ENCODE data around the gene LCLAT1. TPM values are rescaled to one million over a fixed set of nuclear protein-coding genes. Genes with fewer than 3 reads are reported as not detected.

LCLAT1 gene
- polyA plus RNA-seq, 2 of the 4 experiments (the other 2 are of a cell fraction) = 19.5 to 71.0 TPM

- Histone ChIP-seq H3K9me3 (no peaks in the 10 kb centered on the region), H3K27ac (0 out of 6 replicates have a peak overlapping the region, but pooled peaks of 1 of the 2 experiments have one; percentile 0), H3K4me1 (peaks cover 18% of the 10 kb centered on the region), H3K4me2 (0 out of 3 replicates have a peak overlapping the region, but pooled peaks have one; percentile 3), H3K4me3 (no peak overlapping the region)
- ChIA-PET POLR2A (interaction anchor here (1.0 kb wide), 1 partner anchor 49 kb away, joined by 3 read pairs; the partner anchor contains the start of gene LCLAT1), CTCF (no interaction called here)
- no peak for FAIRE-seq
- no peak for DNase-seq (ENCODE audit: low read depth in 1 of 2, low spot score in 1 of 2)
- WGBS (ENCODE audit: missing lambda C conversion rate) = 79% methylated on average over 4 of the region's 4 CpGs
- ATAC-seq = peak; percentile 42 to 48; a peak in 3 of 6 replicates
- TF ChIP-seq NPAS2 (CRISPR knock-in tag; IDR thresholded peaks at IDR 0.05; ENCODE audit: borderline replicate concordance) (no peak), REST (IDR thresholded peaks at IDR 0.05) (no peak), MAZ (IDR thresholded peaks at IDR 0.05; ENCODE audit: borderline replicate concordance, low read depth, low read length) (no peak), MYC (IDR thresholded peaks at IDR 0.05; ENCODE audit: borderline replicate concordance, low read length) (no peak), FOSL2 (IDR thresholded peaks at IDR 0.05) (no peak), FOSL2 (CRISPR knock-in tag; IDR thresholded peaks at IDR 0.05) (peak; percentile 59)
Measured at GRCh38 chr2:30398084-30398873, 48.8 kb upstream of the LCLAT1 start.

GRCh38 chr2:30400151-30400954 lies 46.7 kb upstream of the LCLAT1 start:
- DNase-seq (ENCODE audit: low read depth in 1 of 2, low spot score in 1 of 2) (no peak), FAIRE-seq (no peak), ATAC-seq (no peak)
- CTCF ChIA-PET = interaction anchor here (0.7 to 1.7 kb wide), 6 partner anchors 9 to 311 kb away, joined by 3 to 6 read pairs (median 4); no protein-coding TSS in a partner anchor
- Histone ChIP-seq H3K4me1 (peaks cover 18% of the 10 kb centered on the region), H3K4me2 (no peak overlapping the region), H3K4me3 (no peak overlapping the region), H3K9me3 (no peaks in the 10 kb centered on the region), H3K27ac (no peak overlapping the region)
- TF ChIP-seq BHLHE40 (IDR thresholded peaks at IDR 0.05; ENCODE audit: low read depth, low read length) (no peak), CHD4 (IDR thresholded peaks at IDR 0.05; ENCODE audit: borderline replicate concordance) (no peak), EHMT2 (IDR thresholded peaks at IDR 0.05; ENCODE audit: low read depth) (no peak), FOSB (CRISPR knock-in tag; IDR thresholded peaks at IDR 0.05) (no peak), NFE2L2 (conservative IDR thresholded peaks at IDR 0.05; ENCODE audit: low read length) (no peak), ZNF302 (CRISPR knock-in tag; IDR thresholded peaks at IDR 0.05) (no peak), POLR2A (IDR thresholded peaks at IDR 0.05; ENCODE audit: low read length) (no peak), MYC (IDR thresholded peaks at IDR 0.05; ENCODE audit: borderline replicate concordance, low read length) (no peak), ATOH8 (CRISPR knock-in tag; IDR thresholded peaks at IDR 0.05; ENCODE audit: low read depth) (no peak), MAX (IDR thresholded peaks at IDR 0.05) (no peak), EHF (CRISPR knock-in tag; IDR thresholded peaks at IDR 0.05) (no peak), SREBF2 (IDR thresholded peaks at IDR 0.05) (no peak), RNF2 (IDR thresholded peaks at IDR 0.05; ENCODE audit: borderline replicate concordance, low read depth) (no peak), ZFP36 (IDR thresholded peaks at IDR 0.05; ENCODE audit: borderline replicate concordance, partially characterized antibody) (no peak), CHD2 (IDR thresholded peaks at IDR 0.05; ENCODE audit: low read length, partially characterized antibody) (no peak), JUN (IDR thresholded peaks at IDR 0.05) (no peak), RCOR1 (IDR thresholded peaks at IDR 0.05; ENCODE audit: low read depth, low read length) (no peak), FOXS1 (CRISPR knock-in tag; IDR thresholded peaks at IDR 0.05) (no peak), PHF8 (IDR thresholded peaks at IDR 0.05; ENCODE audit: borderline replicate concordance, low read depth) (no peak)
- POLR2A ChIA-PET = no interaction called here
- WGBS (ENCODE audit: missing lambda C conversion rate) = 76% methylated on average over 11 of the region's 11 CpGs
